Fibroblast of lung (primary cell): ENCODE data around the gene RGS7.

ENCODE experiments used
- EZH2 ChIP-seq: IDR thresholded peaks from 2 replicates; pipeline ENCODE4 v1.5.1; 2012; ENCODE audit warnings: low read length, control low read depth, mild to moderate bottlenecking; ENCODE audit errors: missing control alignments
- TF ChIP-seq, protein P1 (sequence below), 2 donors: IDR thresholded peaks in 1 of 2; conservative IDR thresholded peaks in 1 of 2; 1 replicate in 1 of 2; 2 replicates in 1 of 2; pipeline ENCODE4 v1.5.1; 2011 to 2012; ENCODE audit warnings: low read length in 2 of 2, control low read depth in 1 of 2, inconsistent platforms in 1 of 2, low read depth in 1 of 2, mild to moderate bottlenecking in 1 of 2

DNA sequence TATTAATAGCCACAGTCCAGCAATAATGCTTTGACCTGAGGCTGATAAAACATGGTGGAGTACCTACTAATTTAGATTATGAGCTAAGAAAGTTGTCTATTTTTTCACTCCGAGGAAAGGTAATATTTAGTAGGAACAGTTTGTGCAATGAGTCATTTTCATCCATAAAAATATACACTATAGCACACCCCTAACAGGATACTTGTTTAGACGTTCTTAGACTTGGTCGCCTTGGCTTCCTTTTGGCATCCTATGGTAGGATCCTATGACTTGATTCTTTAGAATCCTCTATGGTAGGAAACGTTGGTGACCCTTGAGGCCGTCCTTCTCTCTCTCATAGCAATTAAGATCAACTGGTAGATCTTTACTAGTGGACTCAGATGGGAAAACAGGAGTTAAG, 81.8 kb downstream of the RGS7 start:
- TF ChIP-seq, protein P1, sequence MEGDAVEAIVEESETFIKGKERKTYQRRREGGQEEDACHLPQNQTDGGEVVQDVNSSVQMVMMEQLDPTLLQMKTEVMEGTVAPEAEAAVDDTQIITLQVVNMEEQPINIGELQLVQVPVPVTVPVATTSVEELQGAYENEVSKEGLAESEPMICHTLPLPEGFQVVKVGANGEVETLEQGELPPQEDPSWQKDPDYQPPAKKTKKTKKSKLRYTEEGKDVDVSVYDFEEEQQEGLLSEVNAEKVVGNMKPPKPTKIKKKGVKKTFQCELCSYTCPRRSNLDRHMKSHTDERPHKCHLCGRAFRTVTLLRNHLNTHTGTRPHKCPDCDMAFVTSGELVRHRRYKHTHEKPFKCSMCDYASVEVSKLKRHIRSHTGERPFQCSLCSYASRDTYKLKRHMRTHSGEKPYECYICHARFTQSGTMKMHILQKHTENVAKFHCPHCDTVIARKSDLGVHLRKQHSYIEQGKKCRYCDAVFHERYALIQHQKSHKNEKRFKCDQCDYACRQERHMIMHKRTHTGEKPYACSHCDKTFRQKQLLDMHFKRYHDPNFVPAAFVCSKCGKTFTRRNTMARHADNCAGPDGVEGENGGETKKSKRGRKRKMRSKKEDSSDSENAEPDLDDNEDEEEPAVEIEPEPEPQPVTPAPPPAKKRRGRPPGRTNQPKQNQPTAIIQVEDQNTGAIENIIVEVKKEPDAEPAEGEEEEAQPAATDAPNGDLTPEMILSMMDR (conservative IDR thresholded peaks at IDR 0.05 in 1 of 2, IDR thresholded peaks at IDR 0.05 in 1 of 2; ENCODE audit: low read depth in 1 of 2, low read length in 2 of 2) = no peak
- no peak for TF ChIP-seq EZH2
